ENCODE results near the gene ZNF385B. TPM values are rescaled to one million over a fixed set of nuclear protein-coding genes. Genes with fewer than 3 reads are reported as not detected.

The ZNF385B gene
- total and polyA plus RNA-seq, 9 donors: 4.8 to 20.9 (median 9.1) TPM

GRCh38 chr2:179588486-179589145 is 272.8 kb downstream of the ZNF385B start:
- TF ChIP-seq EP300 (IDR thresholded peaks at IDR 0.05) (no peak), POLR2A (IDR thresholded peaks at IDR 0.05) (no peak), CTCF (IDR thresholded peaks at IDR 0.05) (no peak)
- whole genome bisulfite sequencing, 3 donors: 68 to 83% (median 73%) methylated on average over 3 of the region's 3 CpGs
- intact Hi-C loops (cut with DNase I): no loop called here

GRCh38 chr2:179584760-179585159 is 276.7 kb downstream of the ZNF385B start:
- TF ChIP-seq EP300 (IDR thresholded peaks at IDR 0.05) (no peak), CTCF (IDR thresholded peaks at IDR 0.05) (no peak), POLR2A (IDR thresholded peaks at IDR 0.05) (no peak)
- H3K4me3 ChIP-seq: no peak overlapping the region
- no peak overlapping the region for H3K27ac ChIP-seq
- no peaks in the 10 kb centered on the region for H3K36me3 ChIP-seq
- intact Hi-C loops (cut with DNase I): no loop called here
- no peaks in the 10 kb centered on the region for H3K27me3 ChIP-seq
- no peaks in the 10 kb centered on the region for H3K4me1 ChIP-seq (ENCODE audit: insufficient read depth)
- H3K9me3 ChIP-seq: no peaks in the 10 kb centered on the region
- DNase-seq: no peak

More at GRCh38 chr2:179588486-179589145, 272.8 kb downstream of the ZNF385B start:
- Histone ChIP-seq H3K9me3 (no peaks in the 10 kb centered on the region), H3K27me3 (no peaks in the 10 kb centered on the region), H3K27ac (no peak overlapping the region), H3K36me3 (no peaks in the 10 kb centered on the region), H3K4me1 (ENCODE audit: insufficient read depth) (no peaks in the 10 kb centered on the region), H3K4me3 (no peak overlapping the region)
- DNase-seq: no peak

DNA sequence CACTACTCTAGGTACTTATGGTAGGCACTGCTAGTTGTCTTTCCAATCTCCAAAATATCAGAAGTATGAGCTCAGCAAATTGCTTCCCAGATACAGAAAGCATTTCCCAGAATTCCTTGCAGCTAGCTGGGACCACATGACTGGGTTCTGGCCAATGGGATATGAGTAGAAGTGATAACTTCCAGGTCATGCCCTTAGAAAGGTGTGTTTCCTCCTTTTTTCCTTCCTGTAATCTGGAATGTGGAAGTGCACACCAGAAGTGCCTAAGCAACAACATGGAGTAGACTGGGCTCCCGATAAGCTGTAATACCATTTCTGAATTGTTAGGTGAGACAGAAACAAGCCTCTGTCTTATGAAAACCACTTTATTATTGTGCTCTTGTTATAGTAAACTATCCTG is 279.8 kb downstream of the ZNF385B start:
- no peaks in the 10 kb centered on the region for H3K9me3 ChIP-seq
- H3K4me3 ChIP-seq: no peak overlapping the region
- no peak for DNase-seq
- WGBS, 3 donors: 90 to 100% (median 95%) methylated on average over 1 of the region's 1 CpG
- no peak for TF ChIP-seq POLR2A (IDR thresholded peaks at IDR 0.05)
- no peak for TF ChIP-seq CTCF (IDR thresholded peaks at IDR 0.05)
- no peak for TF ChIP-seq EP300 (IDR thresholded peaks at IDR 0.05)
- H3K27me3 ChIP-seq: no peaks in the 10 kb centered on the region
- no peaks in the 10 kb centered on the region for H3K4me1 ChIP-seq (ENCODE audit: insufficient read depth)
- intact Hi-C loops (cut with DNase I): no loop called here
- no peak overlapping the region for H3K27ac ChIP-seq
- H3K36me3 ChIP-seq: no peaks in the 10 kb centered on the region

DNA sequence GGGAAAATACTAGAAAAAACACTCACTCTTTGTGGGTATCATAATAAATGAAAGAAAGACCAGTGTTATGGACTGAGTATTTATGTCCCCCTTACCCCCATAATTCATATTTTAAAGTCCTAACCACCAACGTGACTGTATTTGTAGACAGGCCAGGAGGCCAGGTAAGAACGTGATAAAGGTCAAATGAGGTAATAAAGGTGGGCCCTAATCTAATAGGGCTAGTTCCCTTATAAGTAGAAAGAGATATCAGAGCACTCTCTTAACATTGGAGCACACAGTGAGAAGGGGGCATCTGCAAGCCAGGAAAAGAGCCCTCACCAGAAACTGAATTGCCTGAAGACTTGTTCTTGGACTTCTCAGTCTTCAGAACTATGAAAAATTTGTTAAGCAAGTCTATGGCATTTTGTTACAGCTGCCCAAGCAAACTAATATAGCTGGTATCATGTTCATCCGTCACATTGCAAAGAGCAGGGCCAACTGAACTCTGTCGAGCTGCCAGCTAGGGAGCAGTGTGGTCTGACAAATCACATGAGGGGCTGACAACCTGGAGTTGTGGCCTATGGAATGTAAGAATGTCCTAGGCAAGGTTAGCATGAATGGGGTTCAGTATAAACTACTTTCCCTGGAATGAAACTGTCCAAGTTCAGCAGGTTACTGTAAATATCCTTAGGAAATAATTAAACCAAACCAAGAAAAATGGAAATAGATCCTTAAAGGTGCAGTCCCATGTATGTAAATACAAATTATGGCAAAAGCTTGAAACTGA is 280.9 kb downstream of the ZNF385B start:
- H3K36me3 ChIP-seq: no peaks in the 10 kb centered on the region
- no peaks in the 10 kb centered on the region for H3K4me1 ChIP-seq (ENCODE audit: insufficient read depth)
- H3K27ac ChIP-seq: no peak overlapping the region
- TF ChIP-seq EP300 (IDR thresholded peaks at IDR 0.05) (no peak), CTCF (IDR thresholded peaks at IDR 0.05) (no peak), POLR2A (IDR thresholded peaks at IDR 0.05) (no peak)
- H3K27me3 ChIP-seq: no peaks in the 10 kb centered on the region
- intact Hi-C loops (cut with DNase I): no loop called here
- H3K4me3 ChIP-seq: no peak overlapping the region
- WGBS, 3 donors: 79 to 85% (median 79%) methylated on average over 4 of the region's 4 CpGs
- DNase-seq: no peak
- H3K9me3 ChIP-seq: no peaks in the 10 kb centered on the region

Measured in ovary (tissue), 9 donors.